GM10248 (cell line): ENCODE data around the gene RBM20.
A peak's percentile ranks its signal among the peaks of the same experiment; 100 is the strongest.

Experiments used
- CTCF ChIA-PET: fragments of 300-600 bp; sonication (Branson Sonifier 250); formaldehyde crosslinking; extraction: SDS; loops from one replicate; lab custom pipeline; 2021; ENCODE audit warnings: antibody characterized with exemption; lab: Yijun Ruan, JAX
- POLR2A ChIA-PET: fragments of 350-650 bp; sonication (Branson Sonifier 250); formaldehyde crosslinking; extraction: SDS; loops from one replicate; lab custom pipeline; 2020; ENCODE audit warnings: antibody characterized with exemption; lab: Yijun Ruan, JAX
- DNase-seq: peaks from one replicate; pipeline ENCODE4 v3.0.0; 2012; ENCODE audit errors: extremely low spot score
- CTCF ChIP-seq: IDR thresholded peaks from 2 replicates; pipeline ENCODE4 v1.5.1; 2012; ENCODE audit warnings: mild to moderate bottlenecking, low read depth; ENCODE audit errors: extremely low read depth, missing control alignments, control extremely low read depth

The RBM20 gene

GRCh38 chr10:110840225-110840922, 196.2 kb downstream of the RBM20 start:
- no peak for TF ChIP-seq CTCF
- DNase-seq, result no peak
- CTCF ChIA-PET, result interaction anchor here (2.4 to 4.0 kb wide), 4 partner anchors 10 to 37 kb away, joined by 6 to 19 read pairs (median 8); no protein-coding TSS in a partner anchor
- POLR2A ChIA-PET, result no interaction called here

DNA sequence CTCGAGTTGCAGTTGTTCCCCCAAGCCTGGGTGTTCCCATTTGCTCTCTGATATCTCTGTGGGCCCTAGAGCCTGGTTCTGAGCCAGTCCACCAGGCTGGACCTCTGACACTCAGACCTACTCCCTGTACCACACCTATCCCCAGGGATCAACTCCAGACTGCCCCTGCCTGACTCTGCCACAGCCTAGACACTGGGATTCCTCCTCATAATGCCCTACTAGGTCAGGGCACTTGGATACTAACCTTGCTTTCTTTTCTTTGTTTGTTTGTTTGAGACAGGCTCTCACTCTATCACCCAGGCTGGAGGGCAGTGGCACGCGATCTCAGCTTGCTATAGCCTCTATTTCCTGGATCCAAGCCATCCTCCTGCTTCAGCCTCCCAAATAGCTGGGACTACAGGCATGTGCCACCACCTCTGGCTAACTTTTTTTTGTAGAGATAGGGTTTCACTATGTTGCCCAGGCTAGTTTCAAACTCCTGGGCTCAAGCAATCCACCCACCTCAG, 196.8 kb downstream of the RBM20 start:
- DNase-seq, result no peak
- CTCF ChIA-PET, result interaction anchor here (0.7 to 6.6 kb wide), 9 partner anchors 11 to 53 kb away, joined by 3 to 58 read pairs (median 5); partner anchors contain the start of gene PDCD4
- TF ChIP-seq CTCF, result no peak
- POLR2A ChIA-PET, result interaction anchor here (1.1 to 2.7 kb wide), 4 partner anchors 18 to 484 kb away, joined by 3 to 20 read pairs (median 6); no protein-coding TSS in a partner anchor

GRCh38 chr10:110841767-110842267, 197.7 kb downstream of the RBM20 start:
- peak; percentile 89 for DNase-seq
- CTCF ChIA-PET, result interaction anchor here (0.7 to 6.6 kb wide), 13 partner anchors 8 to 72 kb away, joined by 3 to 58 read pairs (median 4); partner anchors contain the start of gene PDCD4
- TF ChIP-seq CTCF, result no peak
- POLR2A ChIA-PET, result interaction anchor here (0.6 to 2.7 kb wide), 12 partner anchors 11 to 487 kb away, joined by 3 to 21 read pairs (median 4); partner anchors contain the start of genes BBIP1, PDCD4 and SHOC2

GRCh38 chr10:110842326-110842904, 198.3 kb downstream of the RBM20 start:
- DNase-seq, result no peak
- CTCF ChIA-PET, result interaction anchor here (0.9 to 6.6 kb wide), 13 partner anchors 9 to 170 kb away, joined by 3 to 58 read pairs (median 4); partner anchors contain the start of gene PDCD4
- POLR2A ChIA-PET, result interaction anchor here (0.7 to 2.7 kb wide), 13 partner anchors 8 to 485 kb away, joined by 3 to 21 read pairs (median 4); partner anchors contain the start of genes BBIP1, PDCD4 and SHOC2
- TF ChIP-seq CTCF, result no peak

GRCh38 chr10:110843031-110843430, 198.9 kb downstream of the RBM20 start:
- no peak for TF ChIP-seq CTCF
- peak; percentile 83 for DNase-seq
- CTCF ChIA-PET, result interaction anchor here (1.1 to 6.6 kb wide), 10 partner anchors 10 to 171 kb away, joined by 3 to 58 read pairs (median 6); partner anchors contain the start of gene PDCD4
- POLR2A ChIA-PET, result interaction anchor here (0.7 to 2.7 kb wide), 7 partner anchors 9 to 76 kb away, joined by 3 to 21 read pairs (median 9); partner anchors contain the start of genes BBIP1, PDCD4 and SHOC2
